Natural killer cell treated with Interleukin-12 subunit alpha and Interleukin-12 subunit beta and Interleukin-15 and Interleukin-18, amount 100 ng/mL, for 72 hours (primary cell): ENCODE results near the gene CHPT1. TPM values are rescaled to one million over a fixed set of nuclear protein-coding genes. Genes with fewer than 3 reads are reported as not detected.
"Not testable (repeated sequence)": the region's sequence is repeated elsewhere in the genome, so short reads cannot be mapped to it uniquely, and the experiment has no call there.

Source experiments
- ATAC-seq, 2 donors: fragments of 150-1000 bp; cut with Tn5 transposase in 1 of 2; sonication (Bioruptor Pico), chemical (Tn5 transposase) in 1 of 2; 2 replicates each; pipeline ENCODE4 v1.10.0; 2021
- DNase-seq: peaks from one replicate; pipeline ENCODE4 v3.0.0; 2022; ENCODE audit warnings: low spot score
- H3K27ac Mint-ChIP-seq, 2 donors: 1 replicate in 1 of 2; 2 replicates in 1 of 2; pipeline ENCODE4 v1.8.0; 2022; ENCODE audit warnings: mixed read lengths in 2 of 2, mild to moderate bottlenecking in 1 of 2, moderate library complexity in 1 of 2
- H3K27me3 Mint-ChIP-seq, 2 donors: 1 replicate in 1 of 2; 2 replicates in 1 of 2; pipeline ENCODE4 v1.8.0; 2022; ENCODE audit warnings: mixed read lengths in 2 of 2
- H3K36me3 Mint-ChIP-seq: one replicate; pipeline ENCODE4 v1.8.0; 2022; ENCODE audit warnings: mixed read lengths
- H3K4me1 Mint-ChIP-seq, 2 donors: 1 replicate in 1 of 2; 2 replicates in 1 of 2; pipeline ENCODE4 v1.8.0; 2022; ENCODE audit warnings: low read depth in 2 of 2, mixed read lengths in 2 of 2, mild to moderate bottlenecking in 1 of 2
- H3K4me3 Mint-ChIP-seq: one replicate; pipeline ENCODE4 v1.8.0; 2022; ENCODE audit warnings: mixed read lengths
- H3K9me3 Mint-ChIP-seq: 2 replicates; pipeline ENCODE4 v1.8.0; 2022; ENCODE audit warnings: mixed read lengths
- total RNA-seq, 2 donors: library from RNA; stranded (reverse); gene quantifications; one replicate each; pipeline ENCODE4 v1.2.3, GENCODE V29; 2022

Gene CHPT1
- total RNA-seq, result 10 to 100 TPM in 1 of 2 donors, 1 to 10 TPM in 1; 5.3 to 21.0 TPM

GRCh38 chr12:101697197-101697929 lies at the start of gene CHPT1:
TSS of gene CHPT1 (plus strand) at chr12:101697640. CDS start at chr12:101697862, 222 bp downstream.
- Mint-ChIP-seq H3K9me3 (no peaks in the 10 kb centered on the region), H3K27me3 (peaks cover 0 to 2% of the 10 kb centered on the region in 2 donors), H3K4me3 (peak within 1 kb of the TSS; percentile 92), H3K4me1 (peaks cover 17 to 30% of the 10 kb centered on the region in 2 donors), H3K27ac (peak within 1 kb of the TSS; percentile 56 to 70), H3K36me3 (no peaks in the 10 kb centered on the region)
- ATAC-seq (peak; percentile 82 to 87), DNase-seq (peak; percentile 69)

GRCh38 chr12:101647711-101648110 lies 49.7 kb upstream of the CHPT1 start:
- no peak overlapping the region for H3K4me3 Mint-ChIP-seq
- DNase-seq (no peak), ATAC-seq (no peak)
- H3K27me3 Mint-ChIP-seq, result peaks cover 4 to 22% of the 10 kb centered on the region in 2 donors
- H3K4me1 Mint-ChIP-seq, result no peaks in the 10 kb centered on the region
- H3K36me3 Mint-ChIP-seq, result no peaks in the 10 kb centered on the region
- H3K9me3 Mint-ChIP-seq, result no peaks in the 10 kb centered on the region
- no peak overlapping the region for H3K27ac Mint-ChIP-seq

GRCh38 chr12:101648195-101648594 lies 49.2 kb upstream of the CHPT1 start:
- Mint-ChIP-seq H3K4me1 (no peaks in the 10 kb centered on the region), H3K9me3 (no peaks in the 10 kb centered on the region), H3K27ac (no peak overlapping the region), H3K27me3 (peaks cover 3 to 20% of the 10 kb centered on the region in 2 donors), H3K4me3 (no peak overlapping the region), H3K36me3 (no peaks in the 10 kb centered on the region)
- no peak for ATAC-seq
- no peak for DNase-seq

GRCh38 chr12:101650346-101651117 lies 46.9 kb upstream of the CHPT1 start:
- no peak overlapping the region for H3K27ac Mint-ChIP-seq
- H3K4me3 Mint-ChIP-seq, result no peak overlapping the region
- no peak for ATAC-seq
- H3K27me3 Mint-ChIP-seq, result peaks cover 10 to 37% of the 10 kb centered on the region in 2 donors
- no peaks in the 10 kb centered on the region for H3K4me1 Mint-ChIP-seq
- DNase-seq, result no peak
- no peaks in the 10 kb centered on the region for H3K36me3 Mint-ChIP-seq
- no peaks in the 10 kb centered on the region for H3K9me3 Mint-ChIP-seq

GRCh38 chr12:101653030-101653429 lies 44.4 kb upstream of the CHPT1 start:
- Mint-ChIP-seq H3K27me3 (peaks cover 18 to 51% of the 10 kb centered on the region in 2 donors), H3K4me3 (no peak overlapping the region), H3K27ac (no peak overlapping the region), H3K9me3 (no peaks in the 10 kb centered on the region), H3K4me1 (no peaks in the 10 kb centered on the region), H3K36me3 (no peaks in the 10 kb centered on the region)
- DNase-seq, result no peak
- no peak for ATAC-seq

GRCh38 chr12:101653503-101653902 lies 43.9 kb upstream of the CHPT1 start:
- no peak overlapping the region for H3K4me3 Mint-ChIP-seq

GRCh38 chr12:101654442-101654841 lies 43.0 kb upstream of the CHPT1 start:
- Mint-ChIP-seq H3K4me1 (no peaks in the 10 kb centered on the region), H3K9me3 (no peaks in the 10 kb centered on the region), H3K27me3 (peaks cover 22 to 58% of the 10 kb centered on the region in 2 donors), H3K36me3 (no peaks in the 10 kb centered on the region), H3K4me3 (no peak overlapping the region), H3K27ac (no peak overlapping the region)
- DNase-seq, result no peak
- no peak for ATAC-seq

More at GRCh38 chr12:101653503-101653902, 43.9 kb upstream of the CHPT1 start:
- ATAC-seq, result no peak
- Mint-ChIP-seq H3K27ac (no peak overlapping the region), H3K9me3 (no peaks in the 10 kb centered on the region), H3K27me3 (peaks cover 22 to 55% of the 10 kb centered on the region in 2 donors), H3K36me3 (no peaks in the 10 kb centered on the region), H3K4me1 (no peaks in the 10 kb centered on the region)
- DNase-seq, result no peak

- no peak for DNase-seq
- no peak for ATAC-seq
- no peak overlapping the region for H3K4me3 Mint-ChIP-seq
- H3K36me3 Mint-ChIP-seq, result no peaks in the 10 kb centered on the region
- H3K4me1 Mint-ChIP-seq, result no peaks in the 10 kb centered on the region
- no peak overlapping the region for H3K27ac Mint-ChIP-seq
- peaks cover 27 to 65% of the 10 kb centered on the region in 2 donors for H3K27me3 Mint-ChIP-seq
- no peaks in the 10 kb centered on the region for H3K9me3 Mint-ChIP-seq
Measured at GRCh38 chr12:101655393-101655792, 42.0 kb upstream of the CHPT1 start.

- not testable (repeated sequence) for ATAC-seq, H3K27ac Mint-ChIP-seq
Measured at GRCh38 chr12:101660662-101661061, 36.8 kb upstream of the CHPT1 start.

GRCh38 chr12:101663298-101663697 lies 34.1 kb upstream of the CHPT1 start:
- H3K27me3 Mint-ChIP-seq, result peaks cover 18 to 41% of the 10 kb centered on the region in 2 donors
- ATAC-seq (no peak), DNase-seq (no peak)
- H3K4me3 Mint-ChIP-seq, result no peak overlapping the region
- H3K27ac Mint-ChIP-seq, result no peak overlapping the region
- no peaks in the 10 kb centered on the region for H3K4me1 Mint-ChIP-seq
- no peaks in the 10 kb centered on the region for H3K9me3 Mint-ChIP-seq
- H3K36me3 Mint-ChIP-seq, result no peaks in the 10 kb centered on the region

More at GRCh38 chr12:101660662-101661061, 36.8 kb upstream of the CHPT1 start:
- not testable (repeated sequence) for H3K36me3 Mint-ChIP-seq, H3K4me1 Mint-ChIP-seq, H3K9me3 Mint-ChIP-seq, DNase-seq, H3K4me3 Mint-ChIP-seq
- H3K27me3 Mint-ChIP-seq, result peaks cover 21 to 41% of the 10 kb centered on the region in 2 donors

GRCh38 chr12:101664992-101665391 lies 32.4 kb upstream of the CHPT1 start:
- Mint-ChIP-seq H3K4me1 (peaks cover 1% of the 10 kb centered on the region in 2 donors), H3K36me3 (no peaks in the 10 kb centered on the region), H3K9me3 (no peaks in the 10 kb centered on the region), H3K27ac (no peak overlapping the region), H3K27me3 (peaks cover 13 to 24% of the 10 kb centered on the region in 2 donors), H3K4me3 (no peak overlapping the region)
- ATAC-seq, result no peak
- DNase-seq, result no peak

GRCh38 chr12:101666052-101666728 lies 31.2 kb upstream of the CHPT1 start:
- Mint-ChIP-seq H3K36me3 (no peaks in the 10 kb centered on the region), H3K9me3 (no peaks in the 10 kb centered on the region)

GRCh38 chr12:101667591-101667990 lies 29.8 kb upstream of the CHPT1 start:
- Mint-ChIP-seq H3K27ac (no peak overlapping the region), H3K27me3 (peaks cover 13 to 20% of the 10 kb centered on the region in 2 donors), H3K4me1 (peaks cover 16 to 21% of the 10 kb centered on the region in 2 donors), H3K4me3 (no peak overlapping the region), H3K9me3 (no peaks in the 10 kb centered on the region), H3K36me3 (no peaks in the 10 kb centered on the region)
- ATAC-seq (no peak), DNase-seq (no peak)

More at GRCh38 chr12:101666052-101666728, 31.2 kb upstream of the CHPT1 start:
- peak in 1 of 2 donors; percentile 20 for ATAC-seq
- peaks cover 9 to 10% of the 10 kb centered on the region in 2 donors for H3K4me1 Mint-ChIP-seq
- H3K4me3 Mint-ChIP-seq, result no peak overlapping the region
- no peak overlapping the region for H3K27ac Mint-ChIP-seq
- H3K27me3 Mint-ChIP-seq, result peaks cover 12 to 20% of the 10 kb centered on the region in 2 donors
- no peak for DNase-seq
